WI38 (cell line): ENCODE measurements around the gene CLPSL2.

Experiments used
- H3K4me3 ChIP-seq: 2 replicates; pipeline ENCODE4 v1.5.1; 2011; ENCODE audit warnings: low read depth, mild to moderate bottlenecking, control low read depth, low read length
- TF ChIP-seq, protein P1 (sequence below): IDR thresholded peaks from 2 replicates; pipeline ENCODE4 v1.5.1; 2012; ENCODE audit warnings: low read depth, mild to moderate bottlenecking, control low read depth, low read length

The CLPSL2 gene

DNA sequence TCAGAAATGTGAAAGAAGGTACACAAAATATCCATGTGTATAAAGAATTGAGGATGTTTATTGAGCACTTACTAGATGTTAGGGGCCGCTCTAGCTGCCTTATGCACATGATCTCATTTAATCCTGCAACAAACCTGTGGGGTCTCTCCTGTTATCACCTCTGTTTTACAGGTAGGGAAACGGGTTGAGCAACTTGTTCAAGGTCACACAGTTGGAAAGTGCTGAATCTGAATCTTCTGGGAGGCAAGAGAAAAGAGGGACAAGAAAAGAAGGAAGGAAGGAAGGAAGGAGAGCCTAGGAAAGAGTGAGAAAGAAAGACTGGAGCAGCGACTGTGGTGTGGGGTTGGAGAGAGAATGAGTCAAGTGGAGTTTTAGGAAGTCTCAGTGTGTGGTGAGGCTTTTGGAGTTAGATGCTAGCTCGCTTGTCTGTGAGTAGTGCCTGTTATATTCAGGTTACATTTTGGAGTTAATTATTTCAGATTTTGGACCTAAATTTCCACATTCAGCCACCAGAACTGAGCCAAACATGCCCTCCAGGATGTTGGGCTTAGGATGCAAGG lies 12.1 kb downstream of the CLPSL2 start:
- no peak overlapping the region for H3K4me3 ChIP-seq
- TF ChIP-seq, protein P1, sequence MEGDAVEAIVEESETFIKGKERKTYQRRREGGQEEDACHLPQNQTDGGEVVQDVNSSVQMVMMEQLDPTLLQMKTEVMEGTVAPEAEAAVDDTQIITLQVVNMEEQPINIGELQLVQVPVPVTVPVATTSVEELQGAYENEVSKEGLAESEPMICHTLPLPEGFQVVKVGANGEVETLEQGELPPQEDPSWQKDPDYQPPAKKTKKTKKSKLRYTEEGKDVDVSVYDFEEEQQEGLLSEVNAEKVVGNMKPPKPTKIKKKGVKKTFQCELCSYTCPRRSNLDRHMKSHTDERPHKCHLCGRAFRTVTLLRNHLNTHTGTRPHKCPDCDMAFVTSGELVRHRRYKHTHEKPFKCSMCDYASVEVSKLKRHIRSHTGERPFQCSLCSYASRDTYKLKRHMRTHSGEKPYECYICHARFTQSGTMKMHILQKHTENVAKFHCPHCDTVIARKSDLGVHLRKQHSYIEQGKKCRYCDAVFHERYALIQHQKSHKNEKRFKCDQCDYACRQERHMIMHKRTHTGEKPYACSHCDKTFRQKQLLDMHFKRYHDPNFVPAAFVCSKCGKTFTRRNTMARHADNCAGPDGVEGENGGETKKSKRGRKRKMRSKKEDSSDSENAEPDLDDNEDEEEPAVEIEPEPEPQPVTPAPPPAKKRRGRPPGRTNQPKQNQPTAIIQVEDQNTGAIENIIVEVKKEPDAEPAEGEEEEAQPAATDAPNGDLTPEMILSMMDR, result no peak

DNA sequence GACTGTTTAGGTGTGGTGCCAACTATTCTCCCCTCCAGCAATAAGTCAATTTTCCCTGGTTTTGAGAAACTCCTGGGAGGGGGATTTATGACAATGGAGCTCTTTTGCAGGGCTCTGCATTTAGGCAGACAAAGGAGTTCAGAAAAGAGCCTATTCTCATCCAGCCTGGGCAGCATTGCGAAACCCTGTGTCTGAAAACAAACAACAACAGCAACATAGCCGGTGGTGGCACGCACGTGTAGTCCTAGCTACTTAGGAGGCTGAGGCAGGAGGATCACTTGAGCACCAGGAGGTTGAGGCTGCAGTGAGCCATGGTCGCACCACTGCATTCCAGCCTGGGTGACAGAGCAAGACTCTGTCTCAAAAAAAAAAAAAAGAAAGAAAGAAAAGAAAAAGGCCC lies 14.3 kb downstream of the CLPSL2 start:
- H3K4me3 ChIP-seq, result no peak overlapping the region
- TF ChIP-seq, protein P1, result no peak

DNA sequence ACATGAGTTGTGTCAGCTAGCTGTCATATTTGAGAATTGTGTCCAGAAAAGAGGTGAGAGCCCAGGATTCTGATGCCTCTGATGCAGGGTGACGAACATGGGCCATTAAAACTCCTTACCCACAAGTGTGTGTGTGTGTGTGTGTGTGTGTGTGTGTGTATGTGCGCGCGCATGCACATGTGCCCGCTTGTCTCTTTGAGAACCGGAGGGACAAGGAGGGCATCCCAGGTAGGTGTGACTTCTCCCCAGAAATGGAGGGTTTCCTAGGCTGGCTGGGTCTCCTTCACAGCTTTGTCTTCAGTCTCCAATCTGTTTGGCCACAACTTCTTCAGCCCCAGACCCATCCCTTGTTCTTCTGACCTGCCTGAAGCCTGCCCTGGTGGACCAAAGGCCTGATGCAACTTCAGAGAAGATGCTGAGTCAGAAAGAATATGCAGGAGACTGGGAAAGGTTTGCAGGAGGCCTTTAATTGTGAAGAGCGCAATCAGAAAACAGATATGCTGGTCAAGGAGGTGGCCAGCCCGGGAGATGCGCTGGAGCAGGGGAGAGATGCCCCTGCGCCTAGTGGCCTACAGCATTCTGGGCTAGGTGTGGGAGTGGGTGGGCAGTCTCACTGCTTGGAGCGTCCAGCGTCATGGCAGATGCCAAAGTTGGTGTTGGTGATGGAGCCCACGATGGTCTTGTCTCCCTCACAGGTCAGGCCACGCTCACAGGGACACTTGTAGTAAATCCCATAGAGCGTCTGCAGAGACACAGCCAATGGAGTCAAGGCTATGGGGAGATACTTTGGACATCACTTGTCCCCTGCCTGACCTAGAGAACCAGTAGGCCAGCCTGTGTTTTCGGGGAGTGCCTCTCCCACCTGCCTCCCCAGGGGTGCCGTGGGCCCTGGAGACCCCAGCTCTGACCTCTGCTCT lies 18.4 kb downstream of the CLPSL2 start:
- no peak overlapping the region for H3K4me3 ChIP-seq
- TF ChIP-seq, protein P1, result no peak

DNA sequence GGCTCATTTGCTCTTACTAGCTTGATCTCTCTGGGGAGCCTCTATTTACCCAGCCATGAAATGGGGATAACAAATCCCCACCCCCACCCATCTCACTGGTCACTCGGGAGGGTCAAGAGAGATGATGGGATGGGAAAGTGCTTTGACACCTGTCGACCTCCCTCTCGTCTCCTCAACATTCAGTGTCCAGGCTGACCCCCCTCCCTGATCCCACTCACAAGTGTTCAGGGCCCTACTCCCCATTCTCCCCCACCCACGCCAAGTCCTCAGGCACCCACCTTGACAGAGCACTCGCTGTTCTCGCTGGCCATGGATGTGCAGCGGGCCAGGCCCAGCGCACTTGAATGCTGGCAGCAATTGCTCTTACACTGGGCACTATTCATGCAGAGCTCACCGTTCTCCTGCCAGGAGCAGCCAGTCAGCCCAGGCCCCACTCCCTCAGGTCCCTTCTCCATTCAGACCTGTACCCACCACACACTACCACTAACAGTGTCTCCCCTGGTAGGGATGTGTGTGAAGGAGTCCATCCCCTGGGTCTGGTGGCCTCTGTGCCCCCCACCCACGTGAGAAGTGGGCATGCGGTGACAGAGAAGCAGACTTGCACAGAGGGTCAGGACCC lies 19.2 kb downstream of the CLPSL2 start:
- H3K4me3 ChIP-seq, result no peak overlapping the region
- TF ChIP-seq, protein P1, result no peak

DNA sequence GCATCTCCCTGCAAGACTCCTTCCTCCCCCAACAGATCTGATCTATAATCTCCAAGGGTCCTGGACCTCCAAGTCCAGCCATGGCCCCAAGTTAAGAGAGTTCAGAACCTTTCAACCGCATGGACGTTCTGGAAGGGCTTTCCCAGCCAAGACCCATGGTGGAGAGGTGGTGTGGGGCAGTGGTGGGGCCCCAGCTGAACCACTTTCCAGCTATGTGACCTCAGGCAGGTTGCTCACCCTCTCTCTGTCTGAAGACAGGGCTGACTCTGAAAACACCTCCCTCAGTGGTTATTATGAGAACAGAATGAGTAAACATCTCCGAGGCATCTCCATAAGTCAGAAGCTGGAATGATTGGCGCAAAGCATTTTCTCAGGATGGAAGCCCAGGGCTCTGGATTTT lies 19.8 kb downstream of the CLPSL2 start:
- TF ChIP-seq, protein P1, result no peak
- H3K4me3 ChIP-seq, result no peak overlapping the region

DNA sequence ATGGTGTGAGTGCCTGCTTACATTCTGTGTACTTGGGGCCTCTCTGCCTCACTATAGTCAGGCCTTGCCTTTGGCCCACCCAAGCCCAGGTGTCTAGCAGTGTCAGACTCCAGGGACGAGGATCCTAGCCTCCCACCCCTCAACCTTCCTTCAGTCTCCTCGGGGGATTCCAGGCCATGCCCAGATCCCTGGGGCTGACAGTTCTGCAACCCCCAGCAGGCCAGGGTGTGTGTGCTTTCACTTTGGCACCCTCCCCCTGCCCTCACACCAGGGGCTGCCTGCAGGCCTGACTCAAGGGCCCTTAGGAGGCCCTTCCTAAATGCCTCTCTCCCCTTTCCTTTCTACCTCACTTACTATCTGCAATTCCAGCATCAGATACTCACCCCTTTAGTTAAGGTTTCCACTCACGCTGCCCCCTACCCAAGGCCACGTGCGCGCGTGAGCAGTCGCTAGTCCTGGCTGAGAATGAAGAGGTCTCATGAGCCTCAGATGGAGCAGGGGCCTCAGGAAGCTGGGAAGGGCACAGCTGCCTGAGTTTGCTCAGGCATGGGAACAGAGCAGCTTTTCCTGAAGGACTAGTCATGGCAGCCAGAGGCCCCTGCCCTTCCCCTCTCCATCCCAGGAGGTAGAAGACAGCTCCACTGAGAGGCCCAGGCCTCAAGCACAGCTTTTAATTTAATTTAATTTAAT lies 21.6 kb downstream of the CLPSL2 start:
- H3K4me3 ChIP-seq, result no peak overlapping the region
- TF ChIP-seq, protein P1, result no peak
